ENCODE results near the gene CCER1. TPM values are rescaled to one million over a fixed set of nuclear protein-coding genes. Genes with fewer than 3 reads are reported as not detected.
A peak's percentile ranks its signal among the peaks of the same experiment; 100 is the strongest.
"Not testable (repeated sequence)": the region's sequence is repeated elsewhere in the genome, so short reads cannot be mapped to it uniquely, and the experiment has no call there.

CCER1 gene
- total RNA-seq (2014; rRNA removed; shearing (Covaris generic)): not detected in 2 replicates

- Histone ChIP-seq H3K36me3 (replicated peaks; ENCODE audit: control insufficient read depth, insufficient read depth, low read length) (no peaks in the 10 kb centered on the region), H3K4me3 (ENCODE audit: insufficient read depth, low read depth, low read length) (no peak within 1 kb of the TSS), H3K27me3 (ENCODE audit: control insufficient read depth, insufficient read depth, low read length) (no peaks in the 10 kb centered on the region)
- DNase-seq: peak; percentile 14
These were observed at the start of gene CCER1 for GRCh38 chr12:90954921-90955320. CCER1 (minus strand) TSS chr12:90955176; CDS start chr12:90954742, 434 bp downstream.

- H3K4me3 ChIP-seq (ENCODE audit: insufficient read depth, low read depth, low read length): no peak overlapping the region
- no peak for DNase-seq
- no peaks in the 10 kb centered on the region for H3K36me3 ChIP-seq (replicated peaks; ENCODE audit: control insufficient read depth, insufficient read depth, low read length)
- H3K27me3 ChIP-seq (ENCODE audit: control insufficient read depth, insufficient read depth, low read length): no peaks in the 10 kb centered on the region
These were observed 48.8 kb upstream of the CCER1 start for GRCh38 chr12:91003737-91004136.

GRCh38 chr12:91001306-91001705, 46.3 kb upstream of the CCER1 start:
- no peak for DNase-seq
- no peak overlapping the region for H3K4me3 ChIP-seq (ENCODE audit: insufficient read depth, low read depth, low read length)
- no peaks in the 10 kb centered on the region for H3K36me3 ChIP-seq (replicated peaks; ENCODE audit: control insufficient read depth, insufficient read depth, low read length)
- no peaks in the 10 kb centered on the region for H3K27me3 ChIP-seq (ENCODE audit: control insufficient read depth, insufficient read depth, low read length)

GRCh38 chr12:90999966-91000365, 45.0 kb upstream of the CCER1 start:
- no peak for DNase-seq
- no peaks in the 10 kb centered on the region for H3K27me3 ChIP-seq (ENCODE audit: control insufficient read depth, insufficient read depth, low read length)

GRCh38 chr12:90999527-90999926, 44.6 kb upstream of the CCER1 start:
- DNase-seq: no peak
- no peaks in the 10 kb centered on the region for H3K27me3 ChIP-seq (ENCODE audit: control insufficient read depth, insufficient read depth, low read length)
- no peak overlapping the region for H3K4me3 ChIP-seq (ENCODE audit: insufficient read depth, low read depth, low read length)
- no peaks in the 10 kb centered on the region for H3K36me3 ChIP-seq (replicated peaks; ENCODE audit: control insufficient read depth, insufficient read depth, low read length)

More at GRCh38 chr12:90999966-91000365, 45.0 kb upstream of the CCER1 start:
- Histone ChIP-seq H3K4me3 (ENCODE audit: insufficient read depth, low read depth, low read length) (no peak overlapping the region), H3K36me3 (replicated peaks; ENCODE audit: control insufficient read depth, insufficient read depth, low read length) (no peaks in the 10 kb centered on the region)

GRCh38 chr12:90995010-90995409, 40.0 kb upstream of the CCER1 start:
- no peaks in the 10 kb centered on the region for H3K36me3 ChIP-seq (replicated peaks; ENCODE audit: control insufficient read depth, insufficient read depth, low read length)
- DNase-seq: no peak
- H3K4me3 ChIP-seq (ENCODE audit: insufficient read depth, low read depth, low read length): no peak overlapping the region
- H3K27me3 ChIP-seq (ENCODE audit: control insufficient read depth, insufficient read depth, low read length): no peaks in the 10 kb centered on the region

GRCh38 chr12:90991952-90992465, 37.0 kb upstream of the CCER1 start:
- Histone ChIP-seq H3K4me3 (ENCODE audit: insufficient read depth, low read depth, low read length) (no peak overlapping the region), H3K27me3 (ENCODE audit: control insufficient read depth, insufficient read depth, low read length) (peaks cover 5% of the 10 kb centered on the region; the same call in 1 of the 2 replicates), H3K36me3 (replicated peaks; ENCODE audit: control insufficient read depth, insufficient read depth, low read length) (no peaks in the 10 kb centered on the region)
- no peak for DNase-seq

- no peak overlapping the region for H3K4me3 ChIP-seq (ENCODE audit: insufficient read depth, low read depth, low read length)
- H3K27me3 ChIP-seq (ENCODE audit: control insufficient read depth, insufficient read depth, low read length): peaks cover 15% of the 10 kb centered on the region
- no peak for DNase-seq
- H3K36me3 ChIP-seq (replicated peaks; ENCODE audit: control insufficient read depth, insufficient read depth, low read length): no peaks in the 10 kb centered on the region
These were observed 35.6 kb upstream of the CCER1 start for GRCh38 chr12:90990611-90991010.

- DNase-seq: no peak
- no peaks in the 10 kb centered on the region for H3K36me3 ChIP-seq (replicated peaks; ENCODE audit: control insufficient read depth, insufficient read depth, low read length)
- H3K27me3 ChIP-seq (ENCODE audit: control insufficient read depth, insufficient read depth, low read length): peaks cover 23% of the 10 kb centered on the region
- H3K4me3 ChIP-seq (ENCODE audit: insufficient read depth, low read depth, low read length): no peak overlapping the region
These were observed 34.7 kb upstream of the CCER1 start for GRCh38 chr12:90989686-90990111.

GRCh38 chr12:90987520-90987919, 32.5 kb upstream of the CCER1 start:
- H3K36me3 ChIP-seq (replicated peaks; ENCODE audit: control insufficient read depth, insufficient read depth, low read length): no peaks in the 10 kb centered on the region
- DNase-seq: no peak
- no peak overlapping the region for H3K4me3 ChIP-seq (ENCODE audit: insufficient read depth, low read depth, low read length)
- H3K27me3 ChIP-seq (ENCODE audit: control insufficient read depth, insufficient read depth, low read length): peaks cover 34% of the 10 kb centered on the region

- DNase-seq: no peak
- no peaks in the 10 kb centered on the region for H3K36me3 ChIP-seq (replicated peaks; ENCODE audit: control insufficient read depth, insufficient read depth, low read length)
- peaks cover 38% of the 10 kb centered on the region for H3K27me3 ChIP-seq (ENCODE audit: control insufficient read depth, insufficient read depth, low read length)
- H3K4me3 ChIP-seq (ENCODE audit: insufficient read depth, low read depth, low read length): no peak overlapping the region
These were observed 32.1 kb upstream of the CCER1 start for GRCh38 chr12:90987101-90987500.

GRCh38 chr12:90985331-90985730, 30.4 kb upstream of the CCER1 start:
- not testable (repeated sequence) for H3K4me3 ChIP-seq (ENCODE audit: insufficient read depth, low read depth, low read length); DNase-seq; H3K36me3 ChIP-seq (replicated peaks; ENCODE audit: control insufficient read depth, insufficient read depth, low read length)
- H3K27me3 ChIP-seq (ENCODE audit: control insufficient read depth, insufficient read depth, low read length): peaks cover 53% of the 10 kb centered on the region

GRCh38 chr12:90984114-90984513, 29.1 kb upstream of the CCER1 start:
- Histone ChIP-seq H3K27me3 (ENCODE audit: control insufficient read depth, insufficient read depth, low read length) (peaks cover 55% of the 10 kb centered on the region), H3K36me3 (replicated peaks; ENCODE audit: control insufficient read depth, insufficient read depth, low read length) (no peaks in the 10 kb centered on the region), H3K4me3 (ENCODE audit: insufficient read depth, low read depth, low read length) (no peak overlapping the region)
- DNase-seq: no peak

- no peak for DNase-seq
- Histone ChIP-seq H3K4me3 (ENCODE audit: insufficient read depth, low read depth, low read length) (no peak overlapping the region), H3K36me3 (replicated peaks; ENCODE audit: control insufficient read depth, insufficient read depth, low read length) (no peaks in the 10 kb centered on the region), H3K27me3 (ENCODE audit: control insufficient read depth, insufficient read depth, low read length) (peaks cover 50% of the 10 kb centered on the region)
These were observed 27.2 kb upstream of the CCER1 start for GRCh38 chr12:90982170-90982569.

GRCh38 chr12:90979951-90980350, 25.0 kb upstream of the CCER1 start:
- Histone ChIP-seq H3K27me3 (ENCODE audit: control insufficient read depth, insufficient read depth, low read length) (peaks cover 34% of the 10 kb centered on the region), H3K4me3 (ENCODE audit: insufficient read depth, low read depth, low read length) (no peak overlapping the region), H3K36me3 (replicated peaks; ENCODE audit: control insufficient read depth, insufficient read depth, low read length) (no peaks in the 10 kb centered on the region)
- DNase-seq: no peak

GRCh38 chr12:90979019-90979418, 24.0 kb upstream of the CCER1 start:
- no peak overlapping the region for H3K4me3 ChIP-seq (ENCODE audit: insufficient read depth, low read depth, low read length)
- peaks cover 32% of the 10 kb centered on the region for H3K27me3 ChIP-seq (ENCODE audit: control insufficient read depth, insufficient read depth, low read length)
- no peaks in the 10 kb centered on the region for H3K36me3 ChIP-seq (replicated peaks; ENCODE audit: control insufficient read depth, insufficient read depth, low read length)
- no peak for DNase-seq

Measured in H7 (cell line).